GM21360 (cell line): ENCODE data around the gene PFN2.
A peak's percentile ranks its signal among the peaks of the same experiment; 100 is the strongest.
"Not testable (repeated sequence)": the region's sequence is repeated elsewhere in the genome, so short reads cannot be mapped to it uniquely, and the experiment has no call there.

ENCODE experiments used
- ATAC-seq: cut with Tn5 transposase; IDR thresholded peaks from one replicate; pipeline ENCODE4 v1.9.1; 2021; ENCODE audit warnings: mild to moderate bottlenecking, moderate library complexity; ENCODE audit not compliant: unreplicated experiment

Gene PFN2

GRCh38 chr3:149970716-149971402, at the start of gene PFN2:
Gene PFN2 (minus strand): TSS chr3:149970895. CDS start chr3:149970856, 39 bp downstream.
- peak; percentile 40 for ATAC-seq

- ATAC-seq = no peak
Observed at GRCh38 chr3:150015901-150016300, 45.2 kb upstream of the PFN2 start.

- ATAC-seq = no peak
Observed at GRCh38 chr3:150014782-150015181, 44.1 kb upstream of the PFN2 start.

GRCh38 chr3:150013801-150014200, 43.1 kb upstream of the PFN2 start:
- no peak for ATAC-seq

GRCh38 chr3:150006794-150007193, 36.1 kb upstream of the PFN2 start:
- ATAC-seq = no peak

- no peak for ATAC-seq
Observed at GRCh38 chr3:150005243-150006112, 34.8 kb upstream of the PFN2 start.

GRCh38 chr3:150000641-150001040, 29.9 kb upstream of the PFN2 start:
- ATAC-seq = no peak

- ATAC-seq = no peak
Observed at GRCh38 chr3:149999421-149999820, 28.7 kb upstream of the PFN2 start.

- no peak for ATAC-seq
Observed at GRCh38 chr3:149998946-149999345, 28.3 kb upstream of the PFN2 start.

- no peak for ATAC-seq
Observed at GRCh38 chr3:149992416-149993058, 21.8 kb upstream of the PFN2 start.

- ATAC-seq = no peak
Observed at GRCh38 chr3:149990423-149990948, 19.8 kb upstream of the PFN2 start.

- ATAC-seq = no peak
Observed at GRCh38 chr3:149989307-149989706, 18.6 kb upstream of the PFN2 start.

- no peak for ATAC-seq
Observed at GRCh38 chr3:149983628-149984027, 12.9 kb upstream of the PFN2 start.

- ATAC-seq = not testable (repeated sequence)
Observed at GRCh38 chr3:149983053-149983452, 12.4 kb upstream of the PFN2 start.

- not testable (repeated sequence) for ATAC-seq
Observed at GRCh38 chr3:149981979-149982378, 11.3 kb upstream of the PFN2 start.

- no peak for ATAC-seq
Observed at GRCh38 chr3:149977386-149977785, 6.7 kb upstream of the PFN2 start.

- ATAC-seq = no peak
Observed at GRCh38 chr3:149975919-149976318, 5.2 kb upstream of the PFN2 start.

- peak; percentile 10 for ATAC-seq
Observed at GRCh38 chr3:149971403-149972075, 844 bp upstream of the PFN2 start.

- peak; percentile 55 for ATAC-seq
Observed at GRCh38 chr3:149969940-149970715, 567 bp downstream of the PFN2 start.
